H1 (cell line): Measurements from ENCODE around the gene FRMPD4. TPM values are rescaled to one million over a fixed set of nuclear protein-coding genes. Genes with fewer than 3 reads are reported as not detected.

Experiments
- CTBP2 ChIP-seq: IDR thresholded peaks from 2 replicates; pipeline ENCODE4 v1.7.0; 2011; ENCODE audit warnings: borderline replicate concordance, mild to moderate bottlenecking, moderate library complexity, mixed read lengths, low read length; ENCODE audit not compliant: insufficient read depth, insufficient read length
- SP4 ChIP-seq: IDR thresholded peaks from 2 replicates; pipeline ENCODE4 v1.6.1; 2012; ENCODE audit warnings: low read length, inconsistent platforms
- polyA plus RNA-seq, 7 experiments: library from polyadenylated mRNA; depleted of rRNA in 3 of 7; stranded (reverse) in 5 of 7; unstranded in 2 of 7; fragments of >200 nt in 5 of 7; fragments of 200-250 nt in 2 of 7; gene quantifications; 1 replicate in 5 of 7; 2 replicates in 1 of 7; 4 replicates in 1 of 7; pipeline versions ENCODE4 v1.2.1 to v1.2.3, GENCODE V29; 2011 to 2013; ENCODE audit warnings: missing spikeins in 2 of 7, mixed read lengths in 2 of 7
- total RNA-seq: library from RNA; stranded (reverse); fragmentation: NEBNext Ultra II Directional; extraction: Animal tissue kit (Norgen Biotek cat#: 25700); gene quantifications from 2 replicates; pipeline ENCODE4 v1.2.1, GENCODE V29; 2021

Gene FRMPD4
- total and polyA plus RNA-seq, 2 of the 8 experiments (the other 6 are each of a cell fraction or from before 2014, with no cell fraction given), result 0.02 to 0.37 TPM

DNA sequence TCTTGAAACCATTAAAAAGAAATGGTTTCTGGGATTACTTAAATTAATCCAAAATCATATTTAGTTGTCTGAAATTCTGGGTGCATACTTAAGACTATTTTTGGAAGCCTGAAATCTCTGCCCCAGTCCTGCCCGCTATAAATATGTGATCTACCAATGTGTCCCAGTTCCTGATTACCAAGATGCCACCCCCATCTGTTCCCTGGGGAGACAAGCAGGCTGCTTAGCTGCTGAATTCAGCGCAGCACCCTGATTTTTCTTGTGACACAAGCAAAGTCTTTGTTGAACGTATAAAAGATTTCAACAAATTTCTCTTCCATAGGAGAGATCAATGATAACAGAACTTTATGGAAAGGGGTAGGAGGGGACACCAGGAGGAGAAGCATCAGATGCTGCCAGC lies 552.4 kb downstream of the FRMPD4 start (continued):
- no peak for TF ChIP-seq CTBP2
- no peak for TF ChIP-seq SP4
